Peyer's patch (tissue), 4 donors: Measurements from ENCODE around the gene ATP1B1. TPM values are rescaled to one million over a fixed set of nuclear protein-coding genes. Genes with fewer than 3 reads are reported as not detected.

Experiments used
- DNase-seq, 3 donors: peaks; one replicate each; pipeline ENCODE4 v3.0.0-alpha.2; 2017 to 2019
- H3K27ac ChIP-seq, 4 donors: fragments of 200-600 bp; sonication (generic); one replicate each; pipeline ENCODE4 v1.5.1; 2016 to 2019
- H3K27me3 ChIP-seq, 2 donors: fragments of 200-600 bp; sonication (generic); one replicate each; pipeline ENCODE4 v1.5.1; 2019
- H3K36me3 ChIP-seq, 3 donors: fragments of 200-600 bp; sonication (generic); one replicate each; pipeline ENCODE4 v1.5.1; 2016 to 2019
- H3K4me1 ChIP-seq, 4 donors: fragments of 200-600 bp; sonication (generic); one replicate each; pipeline ENCODE4 v1.5.1; 2016 to 2019
- H3K4me3 ChIP-seq, 4 donors: fragments of 200-600 bp; sonication (generic); 1 replicate in 3 of 4; 2 replicates in 1 of 4; pipeline ENCODE4 v1.5.1; 2016 to 2019; ENCODE audit warnings: mild to moderate bottlenecking in 1 of 4
- H3K9me3 ChIP-seq, 4 donors: fragments of 200-600 bp; sonication (generic); one replicate each; pipeline ENCODE4 v1.5.1; 2016 to 2019; ENCODE audit warnings: mild to moderate bottlenecking in 1 of 4
- POLR2A ChIP-seq, 2 donors: fragments of 450-650 bp; IDR thresholded peaks; one replicate each; pipeline ENCODE4 v1.5.1; 2017; ENCODE audit warnings: antibody characterized with exemption in 2 of 2, mild to moderate bottlenecking in 2 of 2, moderate library complexity in 2 of 2
- total RNA-seq, 4 donors: library from RNA; depleted of rRNA; stranded (reverse); fragments of >200 nt; gene quantifications; one replicate each; pipeline ENCODE4 v1.1.0, GENCODE V29; 2016
- TF ChIP-seq, protein P1 (sequence below), 6 experiments: fragments of 450-650 bp in 4 of 6; fragments of 200-600 bp in 2 of 6; sonication (generic) in 1 of 6; IDR thresholded peaks; one replicate each; pipeline ENCODE4 v1.5.1; 2017 to 2019; ENCODE audit warnings: antibody characterized with exemption in 6 of 6, mild to moderate bottlenecking in 3 of 6, moderate library complexity in 1 of 6

Gene ATP1B1
- total RNA-seq, 4 donors from 2014 or later: 70.1 to 659 (median 499) TPM

DNA sequence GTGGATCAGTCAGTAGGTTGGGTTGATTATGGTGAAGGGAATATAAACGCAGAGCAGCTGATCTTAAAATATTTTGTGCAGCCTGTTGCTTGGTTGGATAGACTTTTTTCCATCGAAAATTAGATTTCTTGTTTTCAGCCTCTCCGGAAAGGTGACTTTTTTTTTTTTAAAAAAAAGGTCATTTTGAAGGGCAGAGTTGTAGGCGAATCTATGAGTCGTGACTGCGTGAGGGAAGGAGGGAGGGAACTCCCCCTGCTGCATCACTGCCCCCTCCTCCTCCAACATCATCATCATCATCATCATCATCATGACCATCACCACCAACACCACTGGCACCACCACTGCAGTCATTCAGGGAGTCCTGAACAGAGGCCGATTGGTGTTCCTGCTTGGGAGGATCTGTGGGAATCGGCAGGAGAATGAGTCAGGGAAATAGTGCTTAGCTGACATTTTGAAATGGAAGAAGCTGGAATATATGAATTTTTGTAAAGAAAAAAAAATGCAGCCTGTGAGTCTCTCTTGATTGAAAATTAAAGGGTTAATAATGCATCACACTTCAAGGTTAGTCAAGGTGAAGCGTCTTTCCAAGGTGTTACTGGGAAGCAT, 1.2 kb downstream of the ATP1B1 start:
- Histone ChIP-seq H3K27me3 (no peaks in the 10 kb centered on the region), H3K27ac (peak overlapping the region; percentile 42 to 94 (median 91)), H3K36me3 (peaks cover 0 to 17% (median 0%) of the 10 kb centered on the region in 3 donors), H3K4me1 (peaks cover 0 to 17% (median 3%) of the 10 kb centered on the region in 4 donors), H3K9me3 (no peaks in the 10 kb centered on the region), H3K4me3 (peak overlapping the region; percentile 63 to 97 (median 90))
- no peak for TF ChIP-seq POLR2A (IDR thresholded peaks at IDR 0.05)
- TF ChIP-seq, protein P1, sequence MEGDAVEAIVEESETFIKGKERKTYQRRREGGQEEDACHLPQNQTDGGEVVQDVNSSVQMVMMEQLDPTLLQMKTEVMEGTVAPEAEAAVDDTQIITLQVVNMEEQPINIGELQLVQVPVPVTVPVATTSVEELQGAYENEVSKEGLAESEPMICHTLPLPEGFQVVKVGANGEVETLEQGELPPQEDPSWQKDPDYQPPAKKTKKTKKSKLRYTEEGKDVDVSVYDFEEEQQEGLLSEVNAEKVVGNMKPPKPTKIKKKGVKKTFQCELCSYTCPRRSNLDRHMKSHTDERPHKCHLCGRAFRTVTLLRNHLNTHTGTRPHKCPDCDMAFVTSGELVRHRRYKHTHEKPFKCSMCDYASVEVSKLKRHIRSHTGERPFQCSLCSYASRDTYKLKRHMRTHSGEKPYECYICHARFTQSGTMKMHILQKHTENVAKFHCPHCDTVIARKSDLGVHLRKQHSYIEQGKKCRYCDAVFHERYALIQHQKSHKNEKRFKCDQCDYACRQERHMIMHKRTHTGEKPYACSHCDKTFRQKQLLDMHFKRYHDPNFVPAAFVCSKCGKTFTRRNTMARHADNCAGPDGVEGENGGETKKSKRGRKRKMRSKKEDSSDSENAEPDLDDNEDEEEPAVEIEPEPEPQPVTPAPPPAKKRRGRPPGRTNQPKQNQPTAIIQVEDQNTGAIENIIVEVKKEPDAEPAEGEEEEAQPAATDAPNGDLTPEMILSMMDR (IDR thresholded peaks at IDR 0.05): no peak
- DNase-seq: no peak

DNA sequence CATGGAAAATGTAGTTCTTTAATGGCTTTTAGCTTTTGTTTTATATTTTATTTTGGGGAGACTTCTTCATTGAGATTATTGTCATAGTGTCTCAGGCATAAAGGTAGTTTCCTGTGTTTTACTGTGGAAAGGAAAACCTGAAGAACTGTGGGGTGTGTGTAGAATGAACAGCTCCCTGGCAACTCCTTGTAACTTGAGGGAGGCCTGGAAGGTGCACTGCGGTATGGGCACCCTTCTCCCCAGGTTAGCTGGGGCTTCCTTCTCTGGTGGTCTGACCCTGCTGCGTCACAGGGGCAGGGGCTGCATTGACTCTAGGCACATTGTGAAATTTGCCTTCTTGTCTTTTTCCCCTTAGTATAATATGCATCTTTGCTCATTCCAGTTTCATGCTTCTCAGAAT, 1.7 kb downstream of the ATP1B1 start:
- peaks cover 0 to 22% (median 0%) of the 10 kb centered on the region in 3 donors for H3K36me3 ChIP-seq
- no peaks in the 10 kb centered on the region for H3K9me3 ChIP-seq
- H3K4me3 ChIP-seq: peak overlapping the region in 3 of 4 donors; percentile 63 to 97 (median 89)
- H3K4me1 ChIP-seq: peaks cover 0 to 22% (median 3%) of the 10 kb centered on the region in 4 donors
- no peak for DNase-seq
- no peaks in the 10 kb centered on the region for H3K27me3 ChIP-seq
- peak overlapping the region; percentile 42 to 94 (median 91) for H3K27ac ChIP-seq
- TF ChIP-seq, protein P1 (IDR thresholded peaks at IDR 0.05): no peak
- TF ChIP-seq POLR2A (IDR thresholded peaks at IDR 0.05): no peak

DNA sequence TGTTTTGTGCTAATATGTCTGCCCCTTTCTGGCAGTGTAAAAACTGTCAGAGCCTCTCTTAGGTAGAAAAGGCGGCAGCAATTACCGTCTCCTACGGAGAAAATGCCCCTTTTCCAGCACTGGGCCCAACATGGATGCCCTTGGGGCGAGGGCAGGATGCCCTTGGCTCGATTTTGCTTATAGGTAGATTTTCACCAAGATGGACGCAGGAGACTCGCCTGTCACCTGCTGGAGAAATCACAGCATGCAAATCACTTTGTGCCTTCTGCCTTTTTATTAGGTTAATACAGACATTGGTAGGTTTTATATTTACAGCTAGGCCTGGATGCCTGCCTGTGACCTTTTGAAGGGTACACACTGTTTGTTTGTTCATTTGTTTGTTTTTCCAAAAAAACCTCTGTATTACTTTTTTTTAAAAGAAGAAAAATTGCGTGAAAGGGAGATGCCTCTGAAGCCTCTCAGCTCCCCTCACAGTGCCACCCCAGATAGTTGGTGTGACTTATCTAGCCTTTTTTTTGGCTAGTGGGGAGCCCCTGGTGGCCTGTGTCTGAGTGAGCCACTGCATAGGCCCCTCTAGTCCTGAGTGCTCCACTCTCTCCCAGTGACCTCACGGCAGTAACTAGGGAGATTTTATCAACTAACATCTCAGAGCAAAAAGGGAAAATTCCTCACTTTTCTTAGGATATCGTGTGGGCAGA, 2.5 kb downstream of the ATP1B1 start:
- Histone ChIP-seq H3K9me3 (no peaks in the 10 kb centered on the region), H3K27ac (peak overlapping the region; percentile 21 to 94 (median 91)), H3K4me3 (peak overlapping the region in 3 of 4 donors; percentile 63 to 97 (median 89)), H3K36me3 (peaks cover 0 to 30% (median 0%) of the 10 kb centered on the region in 3 donors), H3K4me1 (peaks cover 0 to 28% (median 3%) of the 10 kb centered on the region in 4 donors), H3K27me3 (no peaks in the 10 kb centered on the region)
- TF ChIP-seq POLR2A (IDR thresholded peaks at IDR 0.05): no peak
- TF ChIP-seq, protein P1 (IDR thresholded peaks at IDR 0.05): peak in 4 of 6 experiments; percentile 11 to 75 (median 54)
- DNase-seq: peak in 2 of 3 donors; percentile 60 to 73

DNA sequence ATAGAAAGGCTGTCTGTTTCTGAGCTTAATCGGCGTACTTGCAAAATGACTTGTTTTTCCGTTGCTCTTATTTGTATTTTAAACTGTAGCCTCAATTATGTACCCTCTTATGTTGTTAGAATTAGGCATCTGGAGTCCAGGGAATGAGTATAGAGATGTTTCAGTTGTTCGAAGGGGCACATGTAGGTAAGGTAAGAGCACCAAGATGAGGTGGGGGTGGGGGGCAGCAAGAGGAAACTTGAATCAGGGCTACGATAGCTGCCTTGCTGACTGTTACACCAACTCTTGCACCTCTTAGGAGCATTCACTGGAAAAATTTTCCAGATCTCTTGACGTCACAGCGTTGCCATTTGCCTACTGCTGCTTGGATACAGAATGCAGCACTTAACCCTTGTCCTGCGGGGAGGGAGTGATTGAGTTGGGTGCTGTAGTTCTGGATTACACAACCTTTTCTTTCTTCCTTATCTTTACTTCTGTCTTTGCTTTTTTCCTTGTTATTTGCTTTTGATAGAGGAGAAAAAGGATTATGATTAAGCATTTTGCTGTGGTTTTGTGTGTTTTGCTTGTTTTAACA, 3.2 kb downstream of the ATP1B1 start:
- TF ChIP-seq, protein P1 (IDR thresholded peaks at IDR 0.05): no peak
- TF ChIP-seq POLR2A (IDR thresholded peaks at IDR 0.05): peak; percentile 40 to 72
- H3K4me1 ChIP-seq: peaks cover 0 to 34% (median 3%) of the 10 kb centered on the region in 4 donors
- DNase-seq: peak in 2 of 3 donors; percentile 60 to 86

DNA sequence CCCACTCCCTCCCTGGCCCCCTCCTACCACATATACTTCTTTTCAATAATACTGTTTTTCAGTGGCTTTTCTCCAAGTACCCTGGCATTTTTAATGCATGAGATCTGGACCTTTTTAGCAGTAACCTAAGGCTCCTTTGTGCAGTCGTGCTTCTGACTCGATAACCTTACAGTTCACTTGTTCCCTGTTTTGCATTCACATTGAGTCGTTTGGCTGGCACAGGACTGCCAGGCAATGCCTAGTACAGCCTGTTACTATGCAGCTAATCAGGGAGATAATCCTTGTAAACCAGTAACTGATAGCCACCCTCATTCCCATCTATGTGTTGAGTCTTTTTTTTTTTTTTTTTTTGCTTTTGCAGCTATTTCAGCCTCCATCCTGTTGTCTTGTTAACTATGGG, 3.7 kb downstream of the ATP1B1 start:
- H3K27ac ChIP-seq: peak overlapping the region in 3 of 4 donors; percentile 91 to 94 (median 91)
- no peaks in the 10 kb centered on the region for H3K9me3 ChIP-seq
- TF ChIP-seq, protein P1 (IDR thresholded peaks at IDR 0.05): no peak
- no peak for TF ChIP-seq POLR2A (IDR thresholded peaks at IDR 0.05)
- DNase-seq: no peak
- H3K27me3 ChIP-seq: no peaks in the 10 kb centered on the region
- peaks cover 0 to 39% (median 2%) of the 10 kb centered on the region in 4 donors for H3K4me1 ChIP-seq
- peak overlapping the region in 3 of 4 donors; percentile 63 to 97 (median 89) for H3K4me3 ChIP-seq
- peaks cover 0 to 40% (median 0%) of the 10 kb centered on the region in 3 donors for H3K36me3 ChIP-seq

More for the DNA sequence above, 3.2 kb downstream of the ATP1B1 start:
- Histone ChIP-seq H3K4me3 (peak overlapping the region in 3 of 4 donors; percentile 63 to 97 (median 89)), H3K27me3 (no peaks in the 10 kb centered on the region), H3K27ac (peak overlapping the region in 3 of 4 donors; percentile 91 to 94 (median 91)), H3K9me3 (no peaks in the 10 kb centered on the region), H3K36me3 (peaks cover 0 to 37% (median 0%) of the 10 kb centered on the region in 3 donors)
